GM12891 (cell line): ENCODE data around the gene SYNE1.

Experiments used
- DNase-seq: peaks from one replicate; pipeline ENCODE4 v3.0.0; 2011; ENCODE audit warnings: low spot score; ENCODE audit not compliant: insufficient read length
- FAIRE-seq: peaks from 2 replicates; lab custom pipeline; 2011; peaks lifted over from hg19 to GRCh38; lab: Jason Lieb, UNC
- PAX5 ChIP-seq: IDR thresholded peaks from 2 replicates; pipeline ENCODE4 v1.6.1; 2011; ENCODE audit warnings: low read length, moderate library complexity, mild to moderate bottlenecking; ENCODE audit not compliant: insufficient read depth, severe bottlenecking
- POLR2A ChIP-seq: IDR thresholded peaks from 2 replicates; pipeline ENCODE4 v1.6.1; 2011; ENCODE audit warnings: low read depth, low read length, control low read depth
- POLR2AphosphoS5 ChIP-seq: IDR thresholded peaks from 2 replicates; pipeline ENCODE4 v1.6.1; 2011; ENCODE audit warnings: low read depth, low read length, control low read depth
- POU2F2 ChIP-seq: IDR thresholded peaks from 2 replicates; pipeline ENCODE4 v1.6.1; 2011; ENCODE audit warnings: low read depth, mild to moderate bottlenecking, control low read depth, low read length, moderate library complexity
- SPI1 ChIP-seq: IDR thresholded peaks from 2 replicates; pipeline ENCODE4 v1.6.1; 2011; ENCODE audit warnings: low read depth, low read length, control low read depth
- TAF1 ChIP-seq: IDR thresholded peaks from 2 replicates; pipeline ENCODE4 v1.6.1; 2011; ENCODE audit warnings: low read depth, low read length, control low read depth

Gene SYNE1

DNA sequence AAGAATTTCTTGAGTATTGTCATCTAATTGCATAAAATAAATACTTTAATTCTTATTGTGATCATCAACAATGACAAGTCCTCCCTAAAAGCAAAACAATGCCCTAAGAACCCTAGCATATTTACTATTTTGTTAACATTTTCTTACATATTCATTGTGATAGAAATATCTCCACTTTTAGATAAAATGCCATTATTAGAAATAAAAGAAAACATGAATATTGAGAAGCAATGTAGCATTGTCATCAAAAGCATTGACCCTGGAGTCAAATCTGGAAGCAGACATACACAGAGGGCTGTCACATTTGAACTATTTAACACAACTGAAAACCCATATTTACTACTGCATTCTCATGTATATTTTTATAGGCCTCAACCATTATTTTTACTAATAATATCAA, 257.7 kb downstream of the SYNE1 start:
- TF ChIP-seq POLR2A (no peak), POLR2AphosphoS5 (no peak), POU2F2 (no peak), PAX5 (no peak), TAF1 (no peak), SPI1 (no peak)
- DNase-seq (no peak), FAIRE-seq (no peak)

- no peak for TF ChIP-seq TAF1
- TF ChIP-seq POLR2A, result no peak
- FAIRE-seq (no peak), DNase-seq (no peak)
Observed at GRCh38 chr6:152378169-152378568, 259.0 kb downstream of the SYNE1 start.

- DNase-seq, result no peak
- FAIRE-seq, result no peak
- TF ChIP-seq TAF1 (no peak), PAX5 (no peak), POU2F2 (no peak), POLR2AphosphoS5 (no peak), POLR2A (no peak), SPI1 (no peak)
Observed at GRCh38 chr6:152375197-152375596, 262.0 kb downstream of the SYNE1 start.

DNA sequence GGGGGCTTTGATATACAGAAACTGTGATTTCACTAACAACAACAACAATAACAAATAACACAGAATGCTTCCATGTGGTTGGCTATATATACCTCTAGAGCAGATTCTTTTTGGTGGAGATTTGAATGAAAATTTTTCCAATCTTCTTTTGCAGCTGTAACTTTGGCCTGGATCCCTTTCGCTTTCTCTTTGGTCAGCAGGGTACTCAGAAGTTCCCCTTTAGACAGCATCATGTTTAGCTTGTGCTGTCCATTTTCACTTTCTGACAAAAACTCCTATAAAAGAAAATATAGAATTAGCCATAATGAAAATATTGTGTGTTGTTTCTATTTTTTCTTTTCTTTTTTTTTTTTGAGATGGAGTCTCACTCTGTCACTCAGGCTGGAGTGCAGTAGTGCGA, 264.2 kb downstream of the SYNE1 start:
- no peak for FAIRE-seq
- no peak for TF ChIP-seq POLR2AphosphoS5
- no peak for TF ChIP-seq PAX5
- TF ChIP-seq POLR2A, result no peak
- no peak for TF ChIP-seq TAF1
- no peak for TF ChIP-seq POU2F2
- no peak for TF ChIP-seq SPI1
- DNase-seq, result no peak

- DNase-seq (no peak), FAIRE-seq (no peak)
- no peak for TF ChIP-seq PAX5
- no peak for TF ChIP-seq TAF1
- no peak for TF ChIP-seq SPI1
- TF ChIP-seq POLR2A, result no peak
- TF ChIP-seq POU2F2, result no peak
- TF ChIP-seq POLR2AphosphoS5, result no peak
Observed at GRCh38 chr6:152371775-152372174, 265.4 kb downstream of the SYNE1 start.

DNA sequence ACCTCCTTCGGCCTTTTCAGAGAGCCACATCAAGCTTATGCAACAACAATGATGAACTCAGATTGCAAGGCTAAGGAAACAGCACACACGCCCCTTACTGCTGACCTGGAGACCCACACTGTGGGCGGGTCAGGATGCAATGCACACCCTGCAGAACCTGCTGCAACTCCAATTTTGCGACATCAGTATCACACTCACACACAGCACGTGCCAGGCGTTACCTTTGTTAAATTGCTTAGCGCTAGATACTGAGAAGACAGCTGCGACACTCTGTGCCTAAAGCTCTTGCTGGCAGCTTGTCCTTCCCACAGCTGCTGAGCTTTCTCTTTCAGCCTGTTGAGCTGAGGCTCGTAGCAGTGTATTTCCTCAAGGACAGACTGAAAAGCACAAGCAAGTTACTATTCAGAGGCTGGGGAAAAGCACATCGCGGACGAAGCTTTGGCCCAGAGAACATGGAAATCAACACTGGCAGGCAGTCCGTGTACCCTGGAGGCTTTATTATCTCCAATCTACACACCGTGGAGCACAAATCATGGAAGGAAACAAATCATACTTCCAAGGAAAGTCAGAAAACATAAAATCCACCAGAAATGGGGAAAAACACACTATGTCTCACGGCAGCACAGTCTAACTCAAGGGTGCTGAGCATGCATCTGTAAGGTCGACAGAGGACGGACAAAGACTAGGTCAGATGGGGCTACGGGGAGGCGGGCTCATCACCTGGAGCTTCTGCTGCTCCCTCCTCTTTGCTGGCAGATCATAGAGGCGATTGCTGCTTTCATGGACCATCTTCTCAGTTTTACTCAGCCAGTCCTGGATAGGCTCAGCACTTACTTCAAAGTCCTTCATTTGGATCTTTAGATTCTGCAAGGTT, 268.2 kb downstream of the SYNE1 start:
- no peak for FAIRE-seq
- TF ChIP-seq POU2F2 (no peak), POLR2AphosphoS5 (no peak), PAX5 (no peak), SPI1 (no peak), POLR2A (no peak), TAF1 (no peak)
- no peak for DNase-seq

GRCh38 chr6:152364866-152365265, 272.3 kb downstream of the SYNE1 start:
- no peak for DNase-seq
- TF ChIP-seq POU2F2 (no peak), SPI1 (no peak), PAX5 (no peak), POLR2AphosphoS5 (no peak)
- no peak for FAIRE-seq

DNA sequence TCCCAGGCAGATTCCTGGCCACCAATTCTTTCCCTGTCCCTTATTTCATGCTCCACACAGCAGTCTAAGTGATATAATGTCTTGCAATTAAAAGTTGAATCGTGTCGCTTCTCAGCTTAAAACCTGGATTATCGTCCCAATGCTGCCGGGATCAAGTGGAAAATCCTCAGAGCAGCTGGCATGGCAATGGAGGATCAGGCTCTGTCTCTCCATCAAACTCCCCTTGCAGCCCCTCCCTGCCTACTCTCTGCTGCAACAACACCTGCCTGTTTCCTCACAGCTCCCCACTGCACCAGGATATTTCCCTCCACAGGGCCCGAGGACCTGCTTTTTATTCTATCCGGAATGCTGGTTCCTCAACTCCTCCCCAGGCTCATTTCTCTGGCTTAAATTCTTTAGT, 277.1 kb downstream of the SYNE1 start:
- DNase-seq (no peak), FAIRE-seq (no peak)
- TF ChIP-seq POU2F2 (no peak), SPI1 (no peak), TAF1 (no peak), PAX5 (no peak), POLR2AphosphoS5 (no peak), POLR2A (no peak)

- FAIRE-seq (peak; percentile 81), DNase-seq (peak; percentile 15)
- TF ChIP-seq PAX5 (no peak), POLR2A (no peak), POLR2AphosphoS5 (no peak), TAF1 (no peak), SPI1 (no peak), POU2F2 (no peak)
Observed at GRCh38 chr6:152356662-152357061, 280.5 kb downstream of the SYNE1 start.

GRCh38 chr6:152356016-152356415, 281.1 kb downstream of the SYNE1 start:
- DNase-seq, result no peak
- no peak for FAIRE-seq
- TF ChIP-seq PAX5 (no peak), POLR2A (no peak), SPI1 (no peak), TAF1 (no peak), POLR2AphosphoS5 (no peak), POU2F2 (no peak)
